Measurements from ENCODE around the gene BICD2.

Gene BICD2

GRCh38 chr9:92726971-92727715, 37.5 kb downstream of the BICD2 start:
- peak; percentile 37 for DNase-seq

GRCh38 chr9:92726348-92726747, 38.3 kb downstream of the BICD2 start:
- peak; percentile 17 for DNase-seq

- no peak for DNase-seq
Measured at GRCh38 chr9:92725766-92726165, 38.9 kb downstream of the BICD2 start.

DNA sequence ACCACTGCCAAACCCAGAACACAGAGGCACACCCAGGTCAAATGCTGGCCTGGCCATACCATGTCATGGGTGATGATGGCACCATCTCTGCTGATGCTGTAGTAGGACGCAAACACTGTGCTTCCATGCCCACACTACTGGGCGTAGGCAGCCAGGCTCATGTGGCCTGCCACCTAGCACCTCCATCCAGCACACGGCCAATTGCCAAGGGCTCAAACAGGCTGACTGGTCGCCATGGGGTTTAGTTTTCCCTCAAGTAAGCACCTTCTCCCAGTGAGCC, 39.4 kb downstream of the BICD2 start:
- peak; percentile 16 for DNase-seq

DNA sequence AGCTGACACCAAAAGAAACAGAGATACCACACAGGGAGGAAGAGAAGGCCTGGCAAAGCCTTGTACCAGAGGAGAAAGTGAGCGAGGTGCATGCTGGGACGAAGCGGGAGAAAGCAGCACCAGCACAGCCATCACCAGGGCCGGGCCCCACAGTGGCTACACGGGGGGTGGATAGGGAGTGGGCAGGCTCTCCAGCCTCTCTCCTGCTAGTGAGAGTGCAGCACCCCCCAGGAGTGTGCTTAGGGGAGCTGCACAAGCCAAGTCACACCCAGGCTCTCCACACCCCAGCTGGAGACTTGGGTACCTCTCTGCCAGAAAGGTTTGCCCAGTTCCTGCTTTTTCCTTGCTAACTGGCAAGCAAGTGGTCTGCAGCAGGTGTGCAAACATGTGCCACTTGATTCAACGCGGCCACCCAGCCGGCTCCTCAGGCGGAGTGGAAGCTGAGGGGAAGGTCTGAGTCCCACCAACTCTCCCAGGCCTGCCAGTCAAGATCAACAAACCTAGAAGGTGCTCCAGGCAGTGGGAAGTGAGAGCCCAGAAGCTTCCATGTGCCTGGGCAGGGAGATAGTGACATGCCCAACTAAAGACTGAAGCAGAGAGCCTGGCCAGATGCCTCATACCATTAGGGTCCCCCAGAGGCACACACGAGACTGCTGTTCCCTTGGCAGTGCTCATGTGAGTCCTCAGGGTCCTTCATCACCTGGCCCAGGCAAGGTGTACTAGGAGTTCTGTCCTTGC, 39.9 kb downstream of the BICD2 start:
- no peak for DNase-seq

GRCh38 chr9:92723801-92724323, 40.8 kb downstream of the BICD2 start:
- DNase-seq = no peak

GRCh38 chr9:92723299-92723625, 41.4 kb downstream of the BICD2 start:
- no peak for DNase-seq

DNA sequence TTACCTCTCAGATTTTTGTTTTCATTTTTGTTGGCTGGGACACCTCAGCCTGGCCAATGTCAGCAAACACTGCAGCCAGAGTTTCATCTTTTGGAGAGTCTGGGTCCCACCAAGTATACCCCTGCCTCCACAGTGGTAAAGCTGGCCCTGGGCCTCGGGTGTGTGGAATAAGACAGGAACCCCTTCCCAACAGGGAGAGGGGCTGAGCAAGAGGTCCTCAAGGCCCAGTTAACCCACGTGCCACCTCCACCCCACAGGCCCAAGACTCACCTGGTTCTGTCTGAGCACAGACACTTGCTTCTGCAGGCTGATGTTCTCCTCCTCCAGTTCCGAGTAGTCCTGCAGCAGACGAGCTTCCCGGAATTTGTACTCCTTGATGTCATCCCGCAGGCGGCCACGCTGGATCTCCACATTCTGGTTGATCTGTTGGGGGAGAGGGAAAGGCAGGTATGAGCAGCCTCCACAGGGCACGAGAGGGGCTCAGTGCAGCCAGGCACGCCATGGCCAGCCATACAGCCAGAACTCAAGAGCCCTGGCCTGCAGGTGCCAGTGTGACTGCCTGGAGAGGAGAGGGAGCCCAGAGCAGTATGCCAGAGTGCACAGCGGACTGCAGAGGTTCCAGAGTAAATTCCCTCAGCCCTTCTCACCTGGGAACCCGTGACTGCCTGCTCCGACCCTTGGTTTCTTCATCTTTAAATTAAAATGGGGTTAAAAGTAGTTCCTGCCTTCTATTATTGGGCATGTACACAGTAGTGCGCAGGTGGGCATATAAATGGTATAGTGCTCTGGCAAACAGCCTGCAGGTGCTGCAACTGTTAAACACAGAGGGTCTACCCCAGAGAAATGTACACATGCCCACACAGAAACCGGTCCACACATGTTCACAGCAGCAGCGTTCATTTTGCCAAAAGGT, 42.0 kb downstream of the BICD2 start:
- no peak for DNase-seq

DNA sequence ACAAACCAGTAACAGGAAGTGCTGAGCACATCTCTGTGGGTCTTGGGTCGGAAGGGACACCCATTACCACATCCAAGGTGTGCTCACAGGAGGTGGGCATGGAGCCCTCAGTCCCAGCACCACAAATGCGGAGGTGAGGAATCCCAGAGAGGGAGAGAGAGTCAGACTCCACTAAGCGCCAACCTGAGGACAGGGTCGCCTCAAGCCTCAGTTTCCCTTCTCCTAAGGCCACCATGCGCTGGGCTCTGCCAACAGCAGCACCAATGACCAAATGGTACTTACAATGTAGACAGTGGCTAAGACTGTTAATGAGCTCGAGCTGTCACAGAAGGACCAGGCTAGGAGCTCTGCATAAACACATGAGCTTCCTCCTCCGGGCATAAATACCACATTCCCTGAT, 43.1 kb downstream of the BICD2 start:
- no peak for DNase-seq

- DNase-seq = no peak
Measured at GRCh38 chr9:92720807-92721535, 43.7 kb downstream of the BICD2 start.

DNA sequence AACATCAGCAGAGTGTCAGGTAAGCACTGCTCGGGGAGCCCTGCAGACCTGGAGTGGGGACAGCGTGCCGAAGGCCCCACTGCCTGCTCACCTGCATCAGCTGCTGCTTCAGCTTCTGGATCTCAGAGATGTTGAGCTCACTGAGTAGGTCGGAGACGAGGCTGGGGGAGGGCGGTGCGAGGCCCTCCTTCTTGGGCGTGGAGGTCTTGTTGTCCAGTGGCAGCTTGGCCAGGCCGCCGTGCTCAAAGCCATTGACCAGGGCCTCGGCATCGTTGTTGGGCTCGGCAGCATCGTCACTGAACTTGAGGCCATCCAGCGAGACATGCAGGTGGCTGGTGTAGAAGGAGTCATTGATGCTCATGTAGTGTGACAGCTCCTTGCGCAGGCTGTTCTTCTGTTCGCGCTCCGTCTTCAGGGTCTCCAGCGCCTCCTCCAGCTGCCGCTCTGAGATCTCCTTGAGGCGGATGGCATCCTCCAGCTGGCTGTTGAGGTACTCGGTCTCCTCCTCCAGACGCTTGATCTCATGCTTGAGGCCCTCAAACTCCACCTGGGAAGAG, 44.3 kb downstream of the BICD2 start:
- no peak for DNase-seq

GRCh38 chr9:92719028-92719647, 45.5 kb downstream of the BICD2 start:
- peak; percentile 15 for DNase-seq

DNA sequence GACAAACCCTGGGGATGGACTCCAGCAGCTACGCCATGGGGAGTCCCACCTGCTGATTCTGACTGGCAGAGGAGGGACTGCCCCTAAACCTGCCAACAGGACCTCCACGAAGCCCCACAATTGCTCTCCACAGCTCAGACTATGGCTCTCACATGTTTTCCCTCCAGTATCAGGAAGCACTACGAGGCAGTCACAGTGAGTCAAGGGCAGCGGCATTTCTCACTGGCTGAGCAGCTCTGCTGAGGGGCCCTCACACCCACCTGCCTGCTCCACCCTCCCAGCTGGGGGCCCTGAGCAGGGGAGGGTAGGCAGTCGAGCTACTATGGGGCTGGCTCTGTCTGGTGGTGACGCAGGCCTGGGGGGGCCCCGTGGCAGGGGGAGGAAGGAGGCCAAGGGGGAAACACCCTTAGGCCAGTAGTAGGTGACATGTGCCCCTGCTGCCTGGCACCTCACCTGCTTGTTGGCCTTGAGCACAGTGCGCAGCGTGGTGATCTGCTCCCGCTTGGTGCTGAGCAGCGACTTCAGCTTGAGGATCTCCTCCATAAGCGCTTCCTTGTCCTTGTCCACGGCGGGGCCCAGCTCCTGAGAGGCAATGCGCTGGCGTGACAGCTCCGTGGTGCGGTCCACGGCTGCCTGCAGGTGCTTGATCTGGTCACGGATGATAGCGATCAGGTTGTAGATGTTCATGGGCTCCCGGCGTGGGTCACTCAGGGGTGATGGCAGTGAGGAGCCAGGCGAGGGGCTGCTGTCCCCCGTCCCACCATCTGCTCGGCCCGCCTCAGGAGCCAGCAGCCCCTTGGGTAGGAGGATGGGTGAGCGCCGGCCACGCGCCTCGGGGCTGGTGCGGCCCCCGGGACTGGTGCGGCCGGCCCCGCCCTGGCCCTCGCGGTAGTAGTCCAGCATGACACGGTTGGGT, 46.3 kb downstream of the BICD2 start:
- peak; percentile 19 for DNase-seq

DNA sequence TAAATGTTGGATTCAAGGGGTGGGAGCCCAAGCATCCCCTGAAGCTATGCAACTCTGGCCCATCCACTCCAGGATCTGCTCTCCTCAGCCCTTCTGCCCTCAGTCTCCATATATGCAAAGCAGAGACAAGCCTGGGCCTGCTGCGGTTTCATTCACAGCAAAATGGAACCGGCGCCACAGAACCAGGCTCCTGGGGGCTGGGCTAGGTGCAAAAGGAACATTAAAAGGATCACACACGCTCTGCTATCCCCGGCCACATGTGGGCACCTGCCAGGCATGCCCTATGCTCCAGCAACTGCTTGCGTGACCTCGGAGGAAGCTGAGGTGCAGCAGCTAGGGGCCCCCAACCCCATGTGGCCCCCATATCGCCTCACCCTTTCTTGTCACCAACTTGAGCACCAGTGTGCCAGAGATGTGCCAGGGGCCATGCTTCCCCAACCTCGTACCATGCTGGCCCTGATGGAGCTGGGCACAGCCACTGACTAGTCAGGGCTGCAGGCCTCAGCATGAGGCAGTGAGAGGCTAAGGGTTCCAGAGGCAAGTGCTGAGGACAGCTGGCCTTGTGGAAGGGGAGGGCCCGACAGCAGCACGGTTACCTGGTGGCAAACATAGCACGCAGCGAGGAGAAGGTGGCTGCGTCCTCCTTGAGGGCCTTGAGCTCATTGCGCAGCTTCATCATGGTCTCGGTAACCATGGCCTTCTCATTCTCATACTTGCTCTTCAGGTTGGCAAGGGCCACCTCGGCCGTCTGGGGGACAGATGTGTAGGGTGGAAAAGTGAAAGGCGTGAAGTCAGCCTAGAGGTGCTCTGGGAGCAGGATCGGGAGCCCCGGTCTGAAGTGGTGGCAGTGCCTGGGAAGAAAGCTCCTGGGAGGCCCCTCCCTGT, 47.2 kb downstream of the BICD2 start:
- peak; percentile 19 for DNase-seq

- DNase-seq = peak; percentile 67
Measured at GRCh38 chr9:92716557-92716956, 48.1 kb downstream of the BICD2 start.

- peak; percentile 16 for DNase-seq
Measured at GRCh38 chr9:92715488-92716231, 49.0 kb downstream of the BICD2 start.

DNA sequence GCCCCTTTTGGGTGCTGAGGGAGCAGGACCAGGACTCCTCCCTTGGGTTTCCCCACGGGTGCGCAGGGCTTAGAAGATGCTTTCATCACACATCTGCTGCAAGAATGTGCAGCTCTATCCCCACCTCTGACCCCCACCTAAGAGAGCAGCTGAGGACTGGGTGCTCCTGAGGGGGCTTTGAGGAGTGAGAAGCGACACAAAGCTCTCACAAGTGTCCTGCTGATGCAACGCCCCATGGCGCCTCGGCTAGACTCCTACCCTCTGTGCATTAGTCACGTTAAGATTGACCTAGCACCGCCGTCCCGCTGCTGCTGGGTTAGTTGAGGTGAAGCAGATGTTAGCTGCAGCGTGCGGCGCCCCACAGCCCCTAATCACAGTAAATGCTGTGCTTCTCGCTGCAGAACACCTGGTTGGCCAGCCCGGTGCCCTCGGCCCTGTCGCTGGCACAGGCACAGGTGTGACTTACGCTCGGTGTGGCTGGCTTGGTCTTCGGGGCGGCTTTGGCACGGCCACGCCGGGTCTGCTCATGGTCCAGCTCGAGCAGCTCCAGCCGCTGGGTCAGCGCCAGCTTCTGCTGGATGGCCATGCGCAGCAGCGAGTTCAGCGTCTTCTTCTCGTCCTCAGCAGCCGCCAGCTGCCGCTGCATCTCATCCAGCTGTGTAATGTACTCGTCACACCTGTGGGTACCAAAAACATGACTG, 49.7 kb downstream of the BICD2 start:
- DNase-seq = peak; percentile 21

DNA sequence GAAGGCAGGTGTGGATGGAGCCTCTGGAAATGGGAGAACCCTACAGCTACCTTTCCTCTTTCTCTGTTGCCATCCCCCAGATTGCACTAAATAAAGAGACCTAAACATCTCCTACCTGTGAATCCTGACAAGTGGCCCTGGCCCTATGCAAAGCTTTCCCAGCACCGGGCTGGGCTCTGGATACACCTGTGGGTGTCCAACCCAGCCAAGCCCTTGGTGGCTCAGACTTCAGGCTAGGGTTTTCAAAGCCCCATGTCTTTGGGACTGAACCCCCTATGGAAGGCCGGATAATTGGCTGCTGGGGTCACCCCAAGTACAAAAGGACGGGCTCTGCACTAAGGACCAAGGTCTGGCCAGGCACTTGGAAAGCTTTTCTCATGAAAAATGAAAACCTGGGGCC, 50.6 kb downstream of the BICD2 start:
- no peak for DNase-seq
